ENCODE data around the gene HIPK2.
"Not testable (repeated sequence)": the region's sequence is repeated elsewhere in the genome, so short reads cannot be mapped to it uniquely, and the experiment has no call there.

HIPK2 gene

DNA sequence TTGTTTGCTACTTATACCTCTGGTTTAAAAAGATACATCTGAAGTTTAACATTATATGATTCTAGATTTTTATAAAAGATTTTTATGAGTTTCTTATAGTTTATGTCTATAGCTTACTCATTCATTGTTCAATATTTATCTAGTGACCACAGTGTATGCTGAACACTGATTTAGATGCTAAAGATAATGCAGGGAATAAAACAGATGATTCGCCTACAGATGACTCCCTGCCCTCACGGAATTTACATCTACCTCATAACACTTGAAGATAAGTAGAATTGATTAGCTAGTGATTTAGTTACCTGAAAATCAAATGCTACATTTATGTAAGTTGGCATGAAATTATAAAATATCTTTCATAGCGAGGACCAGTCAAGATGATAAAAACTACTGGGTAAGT lies 105.8 kb downstream of the HIPK2 start:
- DNase-seq (ENCODE audit: low read depth): no peak

DNA sequence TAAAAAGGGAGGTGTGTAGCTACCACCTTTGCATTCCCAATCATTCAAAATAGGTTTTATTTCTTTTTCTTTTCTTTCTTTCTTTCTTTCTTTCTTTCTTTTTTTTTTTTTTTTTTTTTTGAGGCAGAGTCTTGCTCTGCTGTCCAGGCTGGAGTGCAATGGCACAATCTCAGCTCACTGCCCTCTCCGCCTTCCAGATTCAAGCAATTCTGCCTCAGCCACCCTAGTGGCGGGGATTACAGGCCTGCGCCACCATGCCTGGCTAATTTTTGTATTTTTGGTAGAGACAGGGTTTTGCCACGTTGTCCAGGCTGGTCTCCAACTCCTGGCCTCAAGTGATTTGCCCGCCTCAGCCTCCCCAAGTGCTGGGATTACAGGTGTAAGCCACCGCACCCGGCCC lies 107.1 kb downstream of the HIPK2 start:
- not testable (repeated sequence) for DNase-seq (ENCODE audit: low read depth)

DNA sequence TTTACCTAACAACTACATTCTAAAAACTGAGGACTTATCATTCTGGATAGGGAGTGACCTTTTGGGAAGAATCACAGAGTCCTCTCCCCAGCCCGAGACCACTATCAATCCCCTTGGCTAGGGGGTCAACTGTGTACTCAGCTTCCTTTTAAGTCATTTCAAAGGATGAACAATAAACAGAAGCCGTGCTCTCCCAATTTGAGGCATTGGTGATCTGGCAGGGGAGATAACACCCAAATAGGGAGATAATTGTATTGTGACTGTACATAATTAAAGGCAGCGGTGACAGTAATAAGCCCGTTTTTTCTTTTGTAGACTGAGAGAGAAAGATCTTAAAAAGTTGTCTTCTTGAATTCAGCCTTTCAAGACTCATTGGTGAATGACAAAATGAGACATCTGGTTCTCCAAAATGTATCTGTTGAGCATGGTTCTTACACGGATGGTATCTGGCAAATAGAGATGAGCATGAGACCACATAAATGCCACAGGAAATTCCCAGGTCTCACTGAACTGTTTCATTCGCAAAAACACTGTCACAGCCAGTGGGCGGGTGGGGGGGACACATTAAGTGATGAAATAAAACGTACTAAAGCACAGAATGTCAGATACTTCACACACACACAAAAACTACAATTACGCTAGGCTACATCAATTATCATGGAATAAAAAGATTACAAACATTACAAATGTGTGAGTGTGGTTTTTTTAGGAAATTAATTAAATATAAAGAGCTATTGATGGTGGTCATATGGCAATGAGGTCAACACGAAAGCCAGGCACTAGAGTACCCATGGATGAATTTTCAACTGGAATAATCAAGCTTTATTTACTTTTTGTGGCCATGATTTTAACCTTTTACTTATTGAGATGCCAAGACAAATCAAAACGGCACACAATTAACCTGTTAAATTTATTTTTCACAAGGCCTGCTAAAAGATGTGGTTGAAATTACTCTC lies 108.4 kb downstream of the HIPK2 start:
- no peak for DNase-seq (ENCODE audit: low read depth)

DNA sequence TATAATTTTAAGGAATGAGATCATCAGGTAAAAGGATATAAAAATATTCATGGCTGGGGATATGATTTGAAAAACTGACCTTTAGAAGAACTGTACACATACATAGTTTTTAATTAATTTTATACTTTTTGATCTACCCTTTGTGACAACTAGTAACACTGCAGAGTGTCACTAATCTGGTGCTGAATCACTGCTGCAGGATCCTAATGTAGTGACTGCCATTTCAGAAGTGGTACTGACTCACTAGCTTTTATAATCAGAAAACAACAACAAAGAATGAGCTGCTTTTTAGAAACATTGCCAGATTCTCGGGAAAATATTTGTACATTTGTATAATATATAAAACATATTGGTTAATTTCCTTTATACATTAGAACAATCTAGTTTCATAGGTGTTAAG lies 110.4 kb downstream of the HIPK2 start:
- DNase-seq (ENCODE audit: low read depth): no peak

DNA sequence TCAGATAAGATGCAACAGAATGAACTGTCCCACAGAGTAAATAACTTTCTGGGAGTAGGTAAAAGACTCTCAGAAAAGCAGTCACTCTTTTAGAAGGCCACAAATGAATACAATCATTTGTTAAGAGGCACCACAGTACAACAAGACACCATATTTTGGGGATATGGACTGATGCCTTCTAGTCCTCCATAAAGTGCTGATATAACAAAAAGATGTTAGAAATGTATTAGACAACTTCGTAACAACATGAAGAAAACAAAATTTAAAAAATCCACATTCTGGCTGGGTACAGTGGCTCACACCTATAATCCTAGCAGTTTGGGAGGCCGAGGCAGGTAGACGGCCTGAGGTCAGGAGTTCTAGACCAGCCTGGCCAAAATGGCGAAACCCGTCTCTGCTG lies 111.3 kb downstream of the HIPK2 start:
- DNase-seq (ENCODE audit: low read depth): no peak

DNA sequence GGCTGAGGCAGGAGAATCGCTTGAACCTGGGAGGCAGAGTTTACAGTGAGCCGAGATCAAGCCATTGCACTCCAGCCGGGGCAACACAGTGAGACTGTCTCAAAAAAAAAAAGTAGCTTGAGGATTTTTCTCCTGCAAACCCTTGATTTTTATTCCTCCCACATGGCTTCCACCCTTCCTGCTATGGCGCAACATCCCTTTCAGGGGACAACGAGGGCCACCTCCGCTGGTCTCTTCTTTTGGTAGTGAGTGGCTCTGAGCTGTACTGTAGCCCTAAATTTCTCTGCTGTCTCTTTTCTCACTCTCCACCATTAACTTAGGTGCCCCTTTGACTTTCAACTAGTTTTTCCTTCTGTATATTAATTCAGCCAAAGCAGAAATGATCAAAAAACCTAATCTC lies 113.4 kb downstream of the HIPK2 start:
- no peak for DNase-seq (ENCODE audit: low read depth)

DNA sequence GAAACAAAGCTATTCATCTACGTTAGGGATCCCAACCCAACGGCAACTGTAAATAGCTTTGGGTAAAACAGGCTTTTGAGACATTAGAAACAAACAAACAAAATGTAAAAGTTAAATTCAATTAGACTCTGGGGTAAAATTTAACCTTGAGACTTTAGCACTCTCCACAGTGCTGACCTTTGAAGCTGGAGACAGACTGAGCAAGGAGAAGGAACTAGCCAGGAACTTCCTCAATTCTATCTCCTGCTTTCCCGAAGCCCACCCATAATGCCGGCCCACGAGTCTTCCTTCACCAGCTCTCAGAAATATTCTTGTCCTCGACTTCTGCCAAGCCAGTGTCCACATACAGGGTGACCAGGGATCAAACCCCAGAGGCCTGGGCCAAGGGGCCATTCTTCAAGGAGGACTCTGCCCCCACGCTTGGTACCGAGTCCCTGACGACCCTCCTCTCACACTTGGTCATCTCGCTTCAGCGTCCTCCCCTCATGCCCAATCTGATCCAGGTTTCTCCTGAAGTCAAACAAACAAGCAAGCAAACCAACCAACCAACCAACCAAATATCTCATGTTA lies 114.1 kb downstream of the HIPK2 start:
- no peak for DNase-seq (ENCODE audit: low read depth)

DNA sequence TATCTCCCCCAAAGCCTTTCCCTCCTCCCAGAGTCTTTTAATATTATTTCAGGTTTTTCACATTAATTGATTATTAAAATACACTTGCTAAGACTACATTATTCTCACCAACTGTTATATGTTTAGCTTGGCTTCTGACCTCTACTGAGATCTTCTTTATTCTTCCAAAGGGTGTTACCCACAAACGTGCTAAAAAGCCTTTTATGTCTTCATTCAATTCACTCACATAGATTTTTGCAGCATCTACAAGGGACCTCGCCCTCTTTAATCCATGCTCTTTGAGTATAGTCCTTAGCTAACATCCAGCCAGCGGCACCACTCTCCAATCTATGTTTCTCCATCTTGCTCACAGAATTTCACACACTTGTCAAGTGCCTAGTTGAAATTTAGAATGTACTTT lies 115.9 kb downstream of the HIPK2 start:
- no peak for DNase-seq (ENCODE audit: low read depth)

DNA sequence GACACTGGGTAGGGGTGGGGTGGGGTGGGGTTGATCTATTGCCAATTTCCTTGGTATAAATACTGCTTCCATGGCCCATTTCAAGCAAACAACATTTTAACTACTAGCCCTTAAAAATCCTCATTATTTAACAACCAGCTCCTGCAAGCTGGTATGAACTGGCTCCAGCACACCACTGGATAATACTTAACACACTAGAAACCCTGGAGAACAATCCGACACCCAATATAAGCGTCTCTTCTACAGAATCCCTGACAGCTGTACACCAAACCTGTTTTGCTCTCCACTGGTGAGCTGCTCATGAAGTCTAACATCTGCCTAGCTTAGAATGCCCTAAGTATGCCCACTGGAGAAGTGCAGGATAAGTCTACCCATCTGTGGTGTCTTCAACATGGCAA lies 116.8 kb downstream of the HIPK2 start:
- DNase-seq (ENCODE audit: low read depth): no peak

DNA sequence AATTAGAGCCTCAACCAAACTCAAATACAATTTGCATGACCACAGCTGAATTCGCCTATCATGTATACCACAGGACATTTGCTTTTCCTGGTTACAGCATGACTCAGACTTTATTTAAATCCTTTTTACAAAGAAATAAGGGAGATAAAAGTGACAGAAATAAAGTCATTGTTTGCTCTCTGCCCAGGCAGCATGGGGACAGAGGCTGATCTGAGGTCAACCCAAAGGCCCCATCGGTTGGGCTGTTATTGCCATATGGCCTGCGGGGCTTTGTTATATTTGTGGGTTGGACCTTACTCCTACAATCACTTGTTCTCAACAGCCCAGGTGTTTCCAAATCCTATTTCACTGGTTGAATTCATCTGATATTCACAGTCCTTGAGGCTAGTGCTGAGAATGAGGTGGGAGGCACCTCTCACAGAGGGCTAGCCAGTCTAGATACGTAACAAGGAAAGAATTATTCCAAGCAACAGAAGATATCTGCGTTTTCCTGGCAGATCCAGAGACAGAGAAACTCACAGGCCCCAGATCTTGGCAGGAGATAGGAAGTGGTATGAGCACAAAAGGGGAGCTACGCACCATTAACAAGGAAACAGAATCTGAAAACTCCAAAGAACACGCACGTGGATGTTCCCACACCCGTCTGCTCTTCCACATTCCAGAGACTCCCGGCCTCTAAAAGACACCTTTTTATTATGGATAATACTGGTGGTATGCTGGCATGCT lies 117.3 kb downstream of the HIPK2 start:
- DNase-seq (ENCODE audit: low read depth): no peak

DNA sequence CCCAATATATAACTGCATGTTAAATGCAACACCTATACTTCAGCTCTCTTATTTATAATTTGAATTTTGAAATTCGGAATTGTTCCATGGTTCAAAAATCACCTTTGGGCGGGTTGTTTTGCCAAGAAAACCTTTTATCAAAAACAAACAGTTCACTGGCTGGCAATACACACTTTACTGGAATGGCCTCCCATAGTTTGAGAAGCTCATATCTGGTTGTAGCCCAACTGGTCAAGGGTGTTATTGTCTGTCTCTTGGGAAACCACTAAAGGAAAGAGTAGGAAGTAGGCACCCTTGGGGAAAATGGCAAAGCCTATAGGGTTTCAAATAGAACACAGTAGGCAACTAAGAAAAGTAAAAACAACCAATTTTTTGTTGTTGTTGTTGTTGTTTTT lies 117.9 kb downstream of the HIPK2 start:
- no peak for DNase-seq (ENCODE audit: low read depth)

DNA sequence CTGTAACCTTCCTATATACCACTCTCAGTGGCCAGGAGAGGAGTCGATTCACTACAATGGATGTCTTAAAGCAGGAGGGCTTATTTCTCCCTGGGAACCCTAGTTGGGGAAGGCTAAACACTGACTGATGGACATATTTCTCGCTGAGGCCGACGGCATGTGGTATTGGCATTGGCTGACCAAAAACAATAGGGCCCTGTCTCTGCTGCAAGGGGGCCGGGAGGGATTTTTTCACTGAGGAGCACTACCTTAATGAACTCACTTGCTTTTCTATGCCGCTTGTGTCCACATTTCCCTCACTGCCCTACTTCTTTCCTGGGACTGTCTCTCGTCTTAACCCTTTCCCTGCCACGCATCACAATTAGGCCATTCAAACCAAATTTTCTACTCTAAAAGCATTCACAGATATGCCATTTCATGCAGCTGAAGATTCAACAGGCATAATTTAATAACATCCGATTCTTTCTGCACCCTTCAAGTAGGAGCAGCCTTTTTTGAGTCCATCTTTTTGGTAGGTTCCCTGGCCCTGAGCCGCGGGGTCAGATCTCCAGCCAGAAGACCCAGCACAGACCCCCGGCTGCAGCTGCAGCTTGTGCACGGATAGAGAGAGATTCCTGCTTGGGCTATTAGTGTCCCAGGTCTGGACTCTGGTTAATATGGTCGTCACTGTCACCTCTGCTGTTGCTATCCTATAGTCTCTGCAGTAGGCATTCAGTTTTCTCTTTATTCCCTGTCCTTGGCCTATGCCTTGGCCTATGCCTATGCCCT lies 118.7 kb downstream of the HIPK2 start:
- DNase-seq (ENCODE audit: low read depth): no peak

DNA sequence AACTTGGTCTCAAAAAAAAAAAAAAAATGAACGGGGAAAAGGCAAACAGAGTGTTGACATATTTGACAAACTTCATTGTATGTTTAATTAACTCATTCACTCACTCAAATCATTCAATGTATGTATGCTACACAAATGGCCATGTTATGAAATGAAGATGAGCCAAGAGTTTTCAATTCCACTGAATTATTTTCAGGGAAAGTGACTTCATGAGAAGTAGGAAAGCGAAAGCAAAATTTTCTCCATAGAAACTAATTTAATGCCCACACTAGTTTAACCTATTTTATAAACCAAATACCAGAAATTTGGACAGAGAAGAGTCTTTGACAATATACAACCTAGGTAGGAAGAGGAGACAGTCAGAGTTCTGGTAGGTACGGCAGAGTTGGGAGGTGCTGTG lies 119.5 kb downstream of the HIPK2 start:
- DNase-seq (ENCODE audit: low read depth): no peak

DNA sequence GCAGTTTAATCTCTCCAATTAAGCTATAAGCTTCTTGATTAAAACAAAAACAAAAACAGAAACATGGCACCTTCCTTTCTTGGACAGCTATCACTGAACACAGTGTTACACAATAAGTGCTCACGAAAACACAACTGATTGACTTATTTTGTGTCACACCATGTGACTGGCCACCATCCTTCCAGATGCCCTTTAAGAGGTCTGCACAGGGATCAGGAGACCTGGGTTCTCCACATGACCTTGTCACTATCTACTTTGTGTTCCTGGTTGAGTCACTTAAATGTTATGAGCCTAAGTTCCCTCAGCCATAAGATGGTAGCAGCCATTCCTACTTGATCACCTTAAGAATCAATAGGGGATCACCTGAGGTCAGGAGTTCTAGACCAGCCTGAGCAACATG lies 120.1 kb downstream of the HIPK2 start:
- DNase-seq (ENCODE audit: low read depth): no peak

DNA sequence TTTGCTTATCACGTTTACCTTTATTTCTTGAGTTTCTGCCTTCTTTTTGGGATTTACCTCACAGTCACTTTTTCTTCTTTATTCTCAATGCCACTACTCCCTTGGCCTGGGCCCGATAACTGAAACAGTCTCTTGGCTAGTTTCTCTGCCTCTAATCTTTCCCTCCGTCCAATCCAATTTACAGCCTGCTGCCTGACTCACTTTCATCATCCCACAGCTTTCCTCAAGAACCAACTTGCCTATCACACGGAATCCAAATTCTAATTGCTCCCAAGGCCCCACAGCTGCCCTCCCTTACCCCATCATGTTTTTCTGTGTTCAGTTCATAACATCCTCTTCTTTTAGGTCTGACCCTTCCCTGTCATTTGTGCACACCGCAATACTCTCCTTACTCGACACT lies 121.4 kb downstream of the HIPK2 start:
- no peak for DNase-seq (ENCODE audit: low read depth)

DNA sequence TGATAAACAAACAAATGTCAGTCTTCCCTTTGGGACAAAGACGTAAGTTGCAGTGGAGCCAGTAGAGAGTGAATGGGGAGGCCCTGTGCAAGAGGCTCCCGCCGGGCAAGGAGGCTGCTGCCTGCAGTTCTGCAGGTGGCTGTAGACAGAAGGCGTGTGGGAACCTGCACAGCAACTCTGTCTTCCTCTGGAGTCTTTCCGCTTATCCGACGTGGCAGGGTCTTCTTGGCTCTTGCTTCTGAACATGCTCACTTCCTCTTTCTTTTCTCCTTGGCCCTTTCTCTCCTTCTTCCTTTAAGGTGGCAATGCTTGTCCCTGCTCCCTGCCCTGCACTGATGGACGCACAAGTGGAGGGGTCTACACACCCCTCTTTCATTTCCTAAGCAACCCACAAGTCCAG lies 122.5 kb downstream of the HIPK2 start:
- no peak for DNase-seq (ENCODE audit: low read depth)

DNA sequence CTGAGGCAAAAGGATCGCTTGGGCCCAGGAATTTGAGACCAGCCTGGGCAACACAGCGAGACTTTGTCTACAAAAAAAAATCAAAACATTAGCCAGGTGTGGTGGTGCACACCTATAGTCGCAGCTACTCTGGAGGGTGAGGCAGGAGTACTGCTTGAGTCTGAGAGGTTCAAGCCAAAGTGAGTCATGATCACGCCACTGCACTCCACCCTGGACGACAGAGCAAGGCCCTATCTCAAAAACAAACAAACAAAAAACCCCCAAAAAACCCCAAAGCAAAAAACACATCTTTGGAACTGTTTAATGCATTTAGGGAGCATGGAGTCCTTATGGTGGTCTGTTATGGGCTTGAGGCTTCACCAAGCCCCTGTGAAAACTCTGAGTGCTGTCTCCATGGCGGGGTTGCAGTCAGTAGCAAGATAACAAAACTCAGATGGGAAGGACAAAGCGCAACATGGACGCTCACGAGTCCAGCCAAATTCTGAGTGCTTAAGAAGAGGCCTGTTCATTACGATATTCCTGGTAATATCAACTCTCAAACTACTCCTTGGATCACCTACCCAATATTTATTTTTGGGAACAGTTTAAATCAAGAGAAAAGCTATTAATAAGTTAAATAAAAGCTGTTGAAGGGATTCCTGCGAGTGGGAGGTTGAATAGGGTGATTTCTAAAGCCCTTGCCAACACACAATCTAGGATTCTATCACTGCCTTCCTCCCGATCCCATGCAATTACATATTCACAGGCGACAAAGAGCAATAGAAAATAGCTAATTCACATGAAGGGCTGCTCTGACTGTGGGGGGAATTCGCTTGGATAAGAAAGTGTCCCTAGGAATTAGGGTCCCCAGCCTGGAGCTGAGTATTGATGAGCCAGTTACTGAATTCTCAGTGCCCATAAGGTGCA lies 123.3 kb downstream of the HIPK2 start:
- no peak for DNase-seq (ENCODE audit: low read depth)

DNA sequence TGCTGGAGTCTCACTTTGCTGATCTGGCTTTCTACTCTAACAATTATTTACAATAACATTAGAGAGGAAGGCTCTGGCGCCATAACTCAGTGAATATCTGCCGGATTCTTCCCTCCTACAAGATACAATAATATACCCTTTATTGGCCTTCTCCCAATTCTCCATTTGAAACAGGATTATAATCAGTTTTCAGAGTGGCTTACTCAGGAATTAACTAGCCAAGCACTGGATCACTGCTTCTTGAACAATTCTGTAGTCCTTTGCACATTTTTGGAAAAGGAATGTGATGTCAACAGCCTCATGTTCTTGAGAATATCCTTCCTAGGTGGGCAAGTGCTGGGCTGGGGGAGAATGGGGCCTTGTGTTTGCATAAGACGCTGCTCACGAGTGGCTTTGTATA lies 125.9 kb downstream of the HIPK2 start:
- DNase-seq (ENCODE audit: low read depth): no peak

DNA sequence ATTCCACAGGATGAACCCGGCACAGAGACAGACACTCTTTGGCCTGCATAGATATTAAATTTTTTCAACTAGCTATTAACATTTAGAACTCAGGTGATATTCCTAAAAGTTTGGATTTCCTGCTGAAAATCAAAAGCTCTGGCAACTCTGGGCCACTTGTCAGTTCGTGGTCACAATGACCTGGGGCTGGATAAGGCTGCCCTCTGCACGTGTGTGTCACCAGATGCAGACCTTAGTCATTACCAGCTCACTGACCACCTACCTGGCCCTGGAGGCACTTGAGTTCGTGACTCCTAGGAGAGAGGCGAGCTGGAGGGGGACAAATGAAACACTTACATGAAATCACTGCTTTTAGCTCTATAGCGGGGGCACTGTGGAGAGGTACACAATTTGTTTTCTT lies 126.5 kb downstream of the HIPK2 start:
- DNase-seq (ENCODE audit: low read depth): no peak

DNA sequence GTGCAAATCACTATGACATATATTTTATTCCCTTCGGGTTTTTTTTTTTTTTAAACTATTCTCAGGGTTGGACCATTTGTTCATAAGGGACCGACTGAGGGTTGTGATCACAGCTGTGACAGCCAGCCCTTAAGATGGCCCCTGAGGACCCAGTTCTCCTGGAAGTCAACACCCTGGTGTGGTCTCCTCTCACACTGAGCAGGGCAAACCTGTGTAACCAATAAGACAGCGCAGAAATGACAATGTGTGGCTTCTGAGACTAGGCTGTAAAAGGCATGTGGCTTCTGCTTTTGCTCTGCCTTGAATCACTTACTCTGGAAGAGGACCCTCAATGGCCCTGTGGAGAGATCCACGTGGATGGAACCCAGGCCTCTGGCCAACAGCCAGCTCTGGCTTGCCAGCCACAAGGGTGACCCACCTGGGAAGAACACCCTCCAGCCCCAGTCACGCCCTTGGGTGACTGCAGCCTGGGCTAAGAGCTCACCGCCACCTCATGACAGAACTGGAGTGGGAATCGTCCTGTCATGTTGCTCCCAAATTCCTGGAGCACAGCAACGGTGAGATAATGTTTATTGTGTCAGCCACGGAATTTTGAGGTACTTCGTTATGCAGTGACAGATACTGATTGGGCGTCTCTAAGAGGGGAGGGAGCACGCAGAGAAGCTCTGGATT lies 127.2 kb downstream of the HIPK2 start:
- DNase-seq (ENCODE audit: low read depth): no peak

DNA sequence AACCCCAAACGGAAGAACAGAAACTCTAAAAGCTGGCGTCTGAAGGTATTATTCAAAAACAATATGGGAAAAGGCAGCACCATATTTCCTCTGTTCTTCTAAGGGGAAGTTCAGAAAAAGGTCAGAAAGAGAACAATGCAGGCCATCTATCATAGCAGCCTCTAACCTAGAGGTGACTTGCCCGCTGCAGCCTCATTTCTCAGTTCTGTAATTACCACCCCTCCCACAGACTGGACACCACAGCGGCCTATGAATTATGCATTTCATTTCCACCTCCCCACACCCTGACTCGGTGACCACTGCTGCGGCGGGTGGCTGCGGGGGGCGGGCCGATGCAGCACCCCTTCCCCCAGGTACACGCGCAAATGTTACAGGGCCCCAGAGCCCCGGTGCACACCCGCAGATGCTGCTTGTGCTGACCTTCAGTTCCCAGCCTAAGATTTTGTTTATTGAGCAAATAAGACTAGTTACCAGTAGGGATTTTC lies 128.8 kb downstream of the HIPK2 start:
- DNase-seq (ENCODE audit: low read depth): no peak
